Daoy (cell line): ENCODE results near the gene TANGO2. TPM values are rescaled to one million over a fixed set of nuclear protein-coding genes. Genes with fewer than 3 reads are reported as not detected.

Experiments used
- DNase-seq: peaks from one replicate; pipeline ENCODE4 v3.0.0-alpha.2; 2015; ENCODE audit warnings: low read depth
- total RNA-seq: library from RNA; depleted of rRNA; stranded (reverse); fragments of >200 nt; shearing (Covaris generic); gene quantifications from 2 replicates; pipeline ENCODE4 v1.2.3, GENCODE V29; 2014

Gene TANGO2
- total RNA-seq, 1 experiment from 2014 or later, result 21.1 TPM

DNA sequence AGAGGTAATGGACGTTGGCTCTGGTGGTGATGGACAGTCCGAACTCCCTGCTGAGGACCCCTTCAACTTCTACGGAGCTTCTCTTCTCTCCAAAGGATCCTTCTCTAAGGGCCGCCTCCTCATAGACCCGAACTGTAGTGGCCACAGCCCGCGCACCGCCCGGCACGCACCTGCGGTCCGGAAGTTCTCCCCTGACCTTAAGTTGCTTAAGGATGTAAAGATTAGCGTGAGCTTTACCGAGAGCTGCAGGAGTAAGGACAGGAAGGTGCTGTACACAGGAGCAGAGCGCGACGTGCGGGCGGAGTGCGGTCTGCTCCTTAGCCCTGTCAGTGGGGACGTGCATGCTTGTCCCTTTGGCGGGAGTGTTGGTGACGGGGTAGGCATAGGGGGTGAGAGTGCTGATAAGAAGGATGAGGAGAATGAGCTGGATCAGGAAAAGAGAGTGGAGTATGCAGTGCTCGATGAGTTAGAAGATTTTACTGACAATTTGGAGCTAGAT is 65.2 kb downstream of the TANGO2 start:
- DNase-seq, result no peak

DNA sequence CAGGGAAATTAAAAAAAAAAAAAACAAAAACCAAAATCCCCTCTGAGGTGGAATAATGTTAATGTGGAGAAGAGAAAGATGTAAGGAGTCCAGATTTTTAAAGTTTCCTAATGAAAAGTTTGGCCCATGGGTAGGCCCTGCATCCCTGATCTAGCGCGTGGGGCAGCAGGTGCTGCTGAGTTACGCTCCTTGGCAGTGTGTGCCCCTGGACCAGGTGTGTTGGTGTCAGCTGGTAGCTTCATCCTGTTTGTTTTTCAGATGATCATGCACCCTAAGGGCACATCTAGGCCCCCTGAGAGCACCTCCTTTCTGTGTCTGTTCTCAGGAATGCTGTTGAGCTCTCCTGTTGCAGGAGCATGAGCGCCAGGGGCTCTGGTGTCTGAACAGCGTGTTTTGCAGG is 65.9 kb downstream of the TANGO2 start:
- no peak for DNase-seq

DNA sequence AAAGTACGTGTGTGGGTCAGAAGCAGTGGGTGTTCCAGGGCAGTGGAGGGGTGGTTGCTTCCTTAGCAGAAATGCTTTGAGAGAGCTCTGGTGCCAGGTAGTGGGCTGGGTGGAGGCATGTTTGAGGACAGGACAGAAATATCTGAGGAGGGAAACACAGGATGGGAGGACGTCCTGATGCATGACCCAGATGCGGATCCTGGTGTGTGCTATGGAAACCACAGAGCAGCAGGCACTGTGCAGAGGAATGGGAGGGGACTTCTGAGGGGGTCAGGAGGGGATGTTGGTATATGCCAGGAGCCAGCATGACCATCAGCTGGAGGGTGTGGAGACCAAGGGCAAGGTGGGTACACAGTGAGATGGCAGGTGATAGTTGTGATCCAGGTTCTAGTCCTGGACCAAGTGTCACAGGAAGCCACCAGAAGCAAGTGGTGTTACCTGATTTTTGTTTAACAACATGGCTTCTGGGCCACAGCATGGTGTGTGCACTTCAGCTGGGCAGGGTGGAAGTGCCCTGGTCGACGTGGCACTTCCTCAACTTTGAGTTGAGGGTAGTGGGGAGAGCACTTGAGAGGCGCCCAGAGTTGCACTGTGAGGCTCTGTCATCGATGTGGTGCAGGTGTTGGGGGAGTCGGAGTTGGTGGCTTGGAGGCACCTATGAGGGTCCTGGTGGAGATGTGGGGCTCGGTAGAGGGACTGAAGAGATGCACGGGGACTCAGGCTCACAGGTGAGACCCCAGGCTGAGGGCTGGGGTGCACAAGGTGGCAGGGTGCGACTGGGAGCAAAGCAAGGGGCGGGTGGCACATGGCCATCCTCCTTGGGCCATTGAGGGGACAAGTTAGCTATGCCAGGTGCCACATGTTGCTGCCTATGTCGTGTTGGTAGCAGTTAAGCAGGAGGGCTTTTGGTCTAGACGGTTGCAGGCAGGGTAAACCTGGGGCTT is 66.7 kb downstream of the TANGO2 start:
- DNase-seq, result no peak

DNA sequence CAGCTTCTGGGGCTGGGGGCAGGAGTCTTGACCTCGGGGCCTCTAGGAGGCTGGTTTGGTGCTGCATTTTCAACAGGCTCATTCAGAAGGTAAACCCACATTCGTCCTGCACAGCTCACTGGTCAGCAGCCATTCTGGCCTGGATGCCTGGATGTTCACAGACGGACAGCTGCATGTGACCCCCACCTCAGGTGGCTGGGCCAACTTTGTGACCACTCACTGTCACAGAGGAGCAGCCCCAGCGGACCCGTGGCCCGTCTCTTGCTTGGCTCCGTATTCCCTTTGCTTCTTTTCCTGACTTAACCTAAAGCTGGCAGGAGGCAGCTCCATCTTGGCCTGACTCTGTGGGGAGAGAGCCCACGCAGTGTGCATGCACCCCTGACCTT is 67.3 kb downstream of the TANGO2 start:
- no peak for DNase-seq

DNA sequence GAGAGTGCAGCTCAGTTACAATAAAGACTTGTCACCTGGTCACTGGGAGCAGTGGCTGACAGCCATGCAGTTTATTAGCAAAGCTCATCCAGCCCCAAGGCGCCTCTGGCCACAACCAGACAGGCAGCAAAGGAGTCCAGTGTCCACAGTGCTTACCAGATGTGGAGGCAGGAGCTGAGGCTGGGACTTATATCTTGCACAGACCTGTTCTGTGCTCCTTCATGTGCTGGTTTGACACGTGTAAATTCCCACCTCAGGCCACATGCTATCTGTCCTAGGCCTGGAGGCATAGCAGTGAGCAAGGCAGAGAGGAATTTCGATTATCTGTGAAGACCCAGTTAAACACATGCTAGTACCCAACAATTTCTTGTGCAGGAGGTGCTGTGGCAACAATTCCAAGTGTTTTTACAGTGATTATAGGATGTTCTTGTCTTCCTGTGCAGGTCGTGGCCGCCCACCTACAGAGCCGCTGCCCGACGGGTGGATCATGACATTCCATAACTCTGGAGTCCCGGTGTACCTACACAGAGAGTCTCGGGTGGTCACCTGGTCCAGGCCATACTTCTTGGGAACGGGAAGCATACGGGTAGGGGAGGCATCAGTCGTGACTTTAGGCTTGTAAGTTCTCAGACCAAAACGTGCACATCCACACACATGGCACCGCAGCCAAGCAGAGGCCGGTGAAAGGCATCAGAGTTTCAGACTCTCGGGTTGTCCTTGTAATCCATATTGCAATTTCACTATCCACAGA is 68.5 kb downstream of the TANGO2 start:
- DNase-seq, result no peak

DNA sequence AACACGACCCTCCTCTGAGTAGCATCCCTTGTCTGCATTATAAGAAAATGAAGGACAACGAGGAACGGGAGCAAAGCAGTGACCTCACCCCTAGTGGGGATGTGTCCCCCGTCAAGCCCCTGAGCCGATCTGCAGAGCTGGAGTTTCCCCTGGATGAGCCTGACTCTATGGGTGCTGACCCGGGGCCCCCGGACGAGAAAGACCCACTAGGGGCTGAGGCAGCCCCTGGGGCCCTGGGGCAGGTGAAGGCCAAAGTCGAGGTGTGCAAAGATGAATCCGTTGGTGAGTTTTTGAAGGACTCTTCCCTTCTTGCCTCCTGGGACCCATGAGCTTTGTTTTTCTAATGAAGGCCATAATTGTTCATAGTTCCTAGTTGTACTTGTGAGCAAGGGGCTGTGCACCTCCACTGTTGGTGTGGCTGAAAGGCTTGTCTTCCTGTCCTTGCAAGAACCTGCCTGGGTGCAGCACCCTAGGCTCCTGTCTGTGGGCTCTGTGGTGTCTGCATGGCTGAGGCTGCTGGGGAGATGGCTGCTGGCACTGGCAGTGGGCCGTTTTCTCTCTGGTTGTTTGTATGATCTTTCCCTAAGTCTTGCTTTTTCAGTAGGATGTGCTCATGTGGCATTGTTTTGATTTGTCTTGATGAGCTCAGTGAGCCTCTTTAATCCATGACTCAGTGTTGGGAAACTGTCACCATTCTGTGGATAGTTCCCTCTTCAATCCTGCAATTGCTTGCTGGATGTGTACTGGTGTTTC is 69.2 kb downstream of the TANGO2 start:
- no peak for DNase-seq

DNA sequence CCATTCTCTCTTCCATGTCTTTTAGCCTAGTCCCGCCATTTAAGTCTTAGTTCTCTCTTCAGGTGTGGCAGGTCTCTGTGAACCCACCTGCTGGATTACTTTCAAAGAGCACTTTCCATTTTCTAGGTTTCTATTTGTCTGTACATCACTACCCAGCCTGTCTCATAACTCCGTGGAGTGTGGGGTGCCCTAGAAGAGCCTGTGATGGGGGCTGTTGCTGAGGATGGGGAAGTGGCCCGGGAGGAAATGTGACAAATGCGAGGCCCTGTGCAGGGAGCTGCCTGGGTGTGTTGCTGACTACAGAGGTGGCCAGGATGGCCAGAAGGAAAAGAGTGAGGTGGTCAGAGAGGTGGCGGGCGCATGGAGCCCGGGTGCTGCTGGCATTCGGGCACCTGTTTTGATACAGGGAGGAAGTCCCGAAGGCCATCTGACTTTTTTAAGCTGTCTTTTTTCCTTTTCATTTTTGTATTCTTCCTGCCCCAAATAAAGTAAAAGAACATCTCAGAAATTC is 69.9 kb downstream of the TANGO2 start:
- no peak for DNase-seq

DNA sequence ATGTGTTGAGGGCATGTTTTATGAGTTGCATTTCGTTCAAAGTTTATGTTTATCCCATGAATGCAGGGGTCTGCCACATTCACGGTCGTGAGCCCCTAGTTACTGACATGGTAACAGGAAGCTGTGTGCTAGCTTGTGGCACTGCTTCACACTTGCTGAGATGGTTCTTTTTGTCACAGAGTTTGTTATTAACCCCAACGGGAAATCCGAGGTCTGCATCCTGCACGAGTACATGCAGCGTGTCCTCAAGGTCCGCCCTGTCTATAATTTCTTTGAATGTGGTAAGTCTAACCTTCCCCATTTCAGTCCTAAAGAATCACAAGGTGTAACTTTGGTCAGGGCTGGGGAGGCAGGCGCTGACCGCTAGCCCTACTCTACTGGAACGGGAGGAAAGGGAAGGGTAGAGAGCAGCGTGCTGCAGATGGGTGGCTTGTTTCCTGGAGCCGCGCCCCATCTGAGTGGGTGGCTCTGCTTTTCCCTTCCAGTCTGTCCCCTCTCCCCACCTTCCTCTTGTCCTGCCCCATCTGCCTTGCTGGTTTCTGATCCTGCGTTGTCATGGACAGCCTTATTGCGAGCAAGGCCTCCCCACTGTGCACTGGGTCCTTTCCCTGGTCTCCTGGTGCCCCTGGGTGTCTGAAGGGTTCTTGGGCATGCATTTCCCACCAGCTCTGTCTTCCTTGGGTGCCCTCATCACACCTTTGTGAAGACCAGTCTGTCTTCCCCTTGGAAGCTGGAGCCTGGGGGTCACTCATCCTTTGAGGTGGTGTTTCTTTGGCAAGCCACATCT is 71.0 kb downstream of the TANGO2 start:
- no peak for DNase-seq

DNA sequence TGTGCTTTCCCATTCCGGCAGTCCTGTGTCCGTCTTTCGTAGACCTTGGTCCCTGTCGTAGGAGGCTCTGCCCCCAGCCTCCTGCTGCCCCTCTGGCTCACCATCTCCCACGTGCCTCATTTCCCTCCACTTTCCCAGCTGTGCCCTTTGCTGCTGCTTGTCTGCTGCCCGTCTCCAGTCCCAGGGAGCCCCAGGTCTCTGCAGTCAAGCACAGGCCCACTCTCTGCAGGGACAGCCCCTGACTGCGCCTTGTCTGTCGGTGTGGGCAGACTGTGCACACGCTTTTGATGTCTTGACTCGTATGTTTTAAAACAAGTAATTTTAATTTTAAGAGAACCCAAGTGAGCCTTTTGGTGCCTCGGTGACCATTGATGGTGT is 71.6 kb downstream of the TANGO2 start:
- DNase-seq, result no peak

DNA sequence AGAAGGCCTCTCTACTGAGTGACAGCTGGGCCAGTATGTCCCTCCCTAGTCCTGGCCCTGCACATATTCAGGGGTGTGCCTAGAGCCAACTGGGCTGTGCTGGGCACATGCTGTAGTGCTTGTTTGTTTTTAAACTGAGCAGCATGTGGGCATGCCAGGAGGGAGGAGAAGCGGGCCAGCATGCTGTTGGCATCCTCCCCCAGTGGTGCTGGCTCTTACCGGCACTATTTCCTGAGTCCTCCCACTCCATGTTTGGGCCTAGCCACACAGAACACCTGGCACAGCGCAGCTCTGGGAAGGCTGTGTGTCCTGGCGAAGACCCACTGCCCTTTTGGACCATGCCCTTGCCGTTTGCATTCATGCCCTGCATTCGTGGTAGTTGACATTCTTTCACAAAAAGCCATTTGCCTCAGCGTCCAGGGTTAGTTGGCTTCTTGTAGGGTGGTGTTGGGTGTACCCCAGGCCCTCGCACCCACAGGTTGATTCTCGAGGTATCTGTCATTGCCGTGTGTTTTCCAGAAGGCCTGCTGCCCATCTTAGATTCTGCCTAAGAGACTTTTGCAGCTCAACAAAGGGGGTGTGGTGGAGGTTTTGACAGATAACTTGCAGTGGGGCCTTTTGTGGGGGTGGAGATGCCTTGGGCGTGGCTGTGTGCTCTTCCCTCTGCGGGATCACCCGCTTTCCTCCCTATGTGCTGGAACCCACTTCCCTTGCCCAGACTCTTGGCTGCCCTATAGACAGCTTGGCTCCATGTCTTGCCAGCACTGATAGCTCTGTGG is 72.7 kb downstream of the TANGO2 start:
- no peak for DNase-seq

DNA sequence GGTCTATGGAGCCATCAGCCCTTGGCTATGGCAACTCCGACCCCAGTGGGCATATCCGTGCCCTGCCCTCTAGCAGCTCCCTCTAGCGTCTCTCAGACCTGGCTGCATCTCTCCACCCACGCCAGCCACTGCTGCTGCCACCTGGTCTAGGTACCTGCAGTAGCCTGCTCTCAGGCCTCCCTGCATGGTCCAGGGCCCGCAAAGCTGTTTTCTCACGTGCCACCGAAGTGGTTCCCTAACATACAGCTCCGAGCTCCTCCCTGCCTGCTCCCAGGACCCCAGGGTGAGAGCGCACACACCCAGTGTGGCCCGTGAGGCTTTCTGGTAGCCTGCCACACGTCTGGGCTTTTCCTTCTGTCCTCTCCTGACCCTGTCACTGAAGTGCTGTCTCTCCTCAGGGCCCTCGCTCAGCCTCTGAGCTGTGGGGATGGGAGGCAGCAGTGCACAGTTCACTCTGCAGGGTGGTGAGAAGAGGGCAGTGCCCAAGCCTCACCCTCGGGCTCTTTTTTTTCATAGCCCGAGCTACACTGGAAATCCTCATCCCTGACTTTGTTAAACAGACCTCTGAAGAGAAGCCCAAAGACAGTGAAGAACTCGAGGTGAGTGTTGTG is 73.4 kb downstream of the TANGO2 start:
- DNase-seq, result no peak

DNA sequence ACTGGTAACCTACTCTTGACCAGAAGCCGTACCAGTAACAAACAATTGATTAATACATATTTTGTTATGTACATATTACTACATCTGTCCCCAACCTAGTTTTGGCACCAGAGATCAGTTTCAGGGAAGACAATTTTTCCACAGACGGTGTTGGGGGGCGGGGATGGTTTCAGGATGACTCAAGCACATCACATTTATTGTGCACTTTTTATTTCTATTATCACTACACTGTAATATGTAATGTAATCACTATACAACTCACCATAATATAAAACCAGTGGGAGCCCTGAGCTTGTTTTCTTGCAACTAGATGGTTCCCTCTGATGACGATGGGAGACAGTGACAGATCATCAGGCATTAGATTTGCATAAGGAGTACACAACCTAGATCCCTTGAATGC is 74.6 kb downstream of the TANGO2 start:
- no peak for DNase-seq

DNA sequence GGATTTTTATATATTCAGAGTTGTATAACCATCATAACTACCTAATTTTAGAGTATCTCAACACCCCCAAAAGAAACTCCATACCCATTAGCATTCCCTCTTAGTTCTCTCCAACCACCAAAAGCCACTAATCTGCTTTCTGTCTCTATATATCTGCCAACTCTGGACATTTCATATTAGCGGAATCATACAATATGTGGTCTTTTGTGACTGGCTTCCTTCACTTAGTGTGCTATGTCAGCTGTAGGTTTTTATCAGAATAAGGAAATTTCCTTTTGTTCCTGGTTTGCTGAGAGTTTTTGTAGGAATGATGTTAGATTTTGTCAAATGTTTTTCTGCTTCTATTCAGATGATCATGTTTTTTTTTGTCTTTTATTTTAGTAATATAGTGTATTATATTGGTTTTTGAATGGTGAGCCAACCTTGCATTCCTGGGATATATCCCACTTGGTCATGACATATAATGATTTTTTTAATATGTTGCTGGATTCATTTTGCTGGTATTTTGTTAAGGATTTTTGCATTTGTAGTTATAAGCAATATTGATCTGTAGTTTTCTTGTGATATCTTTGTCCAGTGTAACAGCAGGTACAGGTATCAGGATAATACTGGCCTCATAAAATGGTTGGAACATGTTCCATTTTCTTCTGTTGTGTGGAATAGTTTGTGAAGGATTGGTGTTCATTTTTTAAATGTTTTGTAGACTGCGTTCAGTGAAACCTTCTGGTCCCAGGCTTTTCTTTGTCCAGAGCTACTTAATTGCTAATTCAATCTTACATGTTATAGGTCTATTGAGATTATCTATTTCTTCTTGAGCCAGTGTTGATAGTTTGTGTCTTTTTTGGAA is 75.9 kb downstream of the TANGO2 start:
- DNase-seq, result no peak

DNA sequence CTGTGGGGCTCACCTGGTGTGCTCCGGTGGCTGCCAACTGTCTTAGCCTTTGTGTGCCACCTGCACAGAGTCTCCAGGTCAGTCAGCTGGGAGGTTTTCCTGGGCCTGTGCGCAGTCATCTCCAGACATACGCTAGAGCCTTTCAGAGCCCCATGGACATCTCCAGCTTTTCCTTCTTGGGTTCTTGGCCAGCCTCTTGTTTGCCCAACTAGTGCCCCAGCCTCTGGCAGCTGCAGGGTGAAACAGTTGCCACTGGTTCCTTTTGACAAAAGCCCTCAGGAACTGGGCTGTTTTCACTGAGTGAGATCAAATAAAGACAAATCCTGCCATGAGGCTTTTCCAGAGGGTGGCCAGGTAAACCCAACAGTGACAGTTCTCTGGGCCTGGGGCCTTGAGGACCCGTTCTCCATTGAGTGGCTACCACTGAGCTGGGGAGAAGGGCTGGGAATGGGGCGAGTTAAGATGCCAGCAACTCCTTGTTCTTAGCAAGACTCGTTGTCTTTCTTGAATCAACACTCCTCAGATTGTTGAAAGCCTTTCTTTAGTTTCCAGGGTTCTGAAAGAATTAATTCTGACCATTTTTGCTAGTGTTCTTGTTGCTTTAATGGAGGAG is 78.3 kb downstream of the TANGO2 start:
- no peak for DNase-seq

DNA sequence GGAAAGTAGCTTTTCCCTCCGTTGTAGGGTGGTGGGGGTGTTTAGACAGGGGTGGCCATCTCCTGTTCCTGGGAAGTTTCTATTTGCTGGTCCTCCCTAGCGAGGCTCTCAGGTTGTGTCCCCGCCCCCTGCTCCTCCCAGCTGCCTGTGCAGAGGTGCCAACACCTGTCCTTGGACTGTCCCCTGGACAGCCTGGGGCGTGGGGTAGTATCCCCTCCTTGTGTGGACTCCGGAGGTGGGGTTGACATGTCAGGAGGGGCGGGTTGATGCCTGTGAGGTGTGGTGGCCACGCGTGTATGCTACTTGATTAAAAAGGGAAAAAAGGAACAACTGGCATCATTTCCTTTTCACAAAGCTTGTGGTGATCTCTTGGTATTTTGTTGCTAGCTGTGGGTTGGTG is 80.7 kb downstream of the TANGO2 start:
- no peak for DNase-seq

DNA sequence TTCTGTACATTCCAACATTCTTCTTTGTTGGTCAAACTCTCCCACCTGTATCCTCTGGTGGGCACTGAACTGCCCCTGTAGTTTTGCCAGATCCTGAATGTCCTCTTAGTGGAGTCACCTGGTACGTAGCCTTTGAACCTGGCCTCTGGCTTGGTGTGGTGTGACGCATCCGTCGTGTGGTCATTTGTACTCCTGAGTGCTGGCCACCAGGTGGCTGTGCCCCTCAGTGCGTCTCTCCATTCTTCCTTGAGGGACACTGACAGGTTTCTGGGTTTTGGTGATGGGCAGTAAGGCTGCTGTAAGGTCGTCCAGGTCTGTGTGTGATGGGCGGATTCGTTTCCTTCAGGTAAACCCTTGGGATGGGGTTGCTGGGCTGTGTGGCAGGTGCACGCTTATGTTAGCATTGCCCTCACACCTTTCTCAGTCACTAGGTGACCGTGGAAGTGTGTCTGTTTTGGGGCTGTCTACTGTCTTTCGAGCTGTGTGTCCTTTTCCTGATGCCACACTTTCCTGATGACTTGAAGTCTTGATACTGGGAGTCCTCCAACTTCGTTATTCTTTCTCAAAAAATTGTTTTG is 81.4 kb downstream of the TANGO2 start:
- DNase-seq, result no peak

DNA sequence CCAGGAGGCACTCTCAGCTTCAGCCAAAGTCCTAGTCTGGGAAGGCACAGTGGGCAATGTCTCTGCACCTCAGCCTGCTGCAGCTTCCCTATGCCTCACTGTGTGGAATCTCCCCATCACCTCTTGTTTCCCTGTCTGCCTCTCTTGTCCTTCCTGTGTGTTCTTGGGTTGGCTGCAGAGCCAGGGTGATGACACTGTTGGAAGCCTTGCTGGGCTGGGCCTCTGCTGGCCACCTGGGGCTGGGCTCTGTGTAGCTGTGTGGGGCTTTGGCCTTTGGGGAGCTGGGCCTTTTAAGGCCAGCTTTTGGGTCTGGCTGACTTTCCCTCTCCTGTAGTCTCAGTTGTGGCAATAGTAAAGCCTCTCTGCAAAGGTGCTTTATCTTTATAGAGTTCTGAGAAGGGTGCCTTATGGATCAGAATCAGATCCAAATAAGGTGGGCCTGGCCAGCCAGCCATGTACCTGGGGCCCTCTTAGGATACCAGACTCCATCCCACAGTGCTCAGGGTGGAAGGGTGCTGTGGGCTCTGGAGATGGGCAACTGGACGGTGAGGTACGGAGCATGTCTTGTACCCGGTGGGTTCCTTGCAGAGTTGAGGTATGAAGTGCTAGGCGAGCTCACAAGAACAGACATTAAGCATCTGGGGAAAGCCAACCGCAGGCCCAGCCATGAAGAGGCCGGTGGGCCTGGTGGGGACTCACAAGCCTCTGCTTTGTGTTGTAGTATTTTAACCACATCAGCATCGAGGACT is 84.7 kb downstream of the TANGO2 start:
- DNase-seq, result no peak
